H9 (cell line): ENCODE measurements around the gene ZMYND11. TPM values are rescaled to one million over a fixed set of nuclear protein-coding genes. Genes with fewer than 3 reads are reported as not detected.

Source experiments
- DNase-seq: peaks from one replicate; pipeline ENCODE4 v3.0.0-alpha.2; 2017
- H2AFZ ChIP-seq: one replicate; pipeline ENCODE4 v1.6.1; 2013; ENCODE audit warnings: mild to moderate bottlenecking, low read length, control low read depth, moderate library complexity
- H2AK5ac ChIP-seq: 2 replicates; pipeline ENCODE4 v1.6.1; 2013; ENCODE audit warnings: low read length, control low read depth, mixed read lengths; ENCODE audit not compliant: insufficient read length
- H2BK120ac ChIP-seq: one replicate; pipeline ENCODE4 v1.6.1; 2013; ENCODE audit warnings: low read depth, mild to moderate bottlenecking, low read length, control low read depth, inconsistent platforms; ENCODE audit not compliant: poor library complexity, severe bottlenecking
- H2BK12ac ChIP-seq: 2 replicates; pipeline ENCODE4 v1.6.1; 2013; ENCODE audit warnings: low read length, control low read depth, mixed read lengths, low read depth; ENCODE audit not compliant: insufficient read length
- H2BK15ac ChIP-seq: 2 replicates; pipeline ENCODE4 v1.6.1; 2013; ENCODE audit warnings: low read depth, low read length, control low read depth
- H2BK20ac ChIP-seq: one replicate; pipeline ENCODE4 v1.6.1; 2013; ENCODE audit warnings: low read depth, mild to moderate bottlenecking, low read length, control low read depth, inconsistent platforms; ENCODE audit not compliant: poor library complexity, severe bottlenecking
- H2BK5ac ChIP-seq: 2 replicates; pipeline ENCODE4 v1.6.1; 2013; ENCODE audit warnings: low read length, control low read depth, mixed read lengths; ENCODE audit not compliant: insufficient read length
- H3K14ac ChIP-seq: 2 replicates; pipeline ENCODE4 v1.6.1; 2013; ENCODE audit warnings: low read length, control low read depth; ENCODE audit not compliant: insufficient read depth
- H3K18ac ChIP-seq: 2 replicates; pipeline ENCODE4 v1.6.1; 2013; ENCODE audit warnings: low read depth, mild to moderate bottlenecking, mixed read lengths, low read length, control low read depth; ENCODE audit not compliant: insufficient read length
- H3K23ac ChIP-seq: 2 replicates; pipeline ENCODE4 v1.6.1; 2013; ENCODE audit warnings: low read length, control low read depth, mixed read lengths, low read depth; ENCODE audit not compliant: insufficient read length
- H3K23me2 ChIP-seq: 2 replicates; pipeline ENCODE4 v1.6.1; 2013; ENCODE audit warnings: low read depth, mild to moderate bottlenecking, mixed read lengths, low read length, control low read depth; ENCODE audit not compliant: insufficient read length, poor library complexity, severe bottlenecking
- H3K27ac ChIP-seq: 2 replicates; pipeline ENCODE4 v1.5.1; 2013; ENCODE audit warnings: low read length, control low read depth, mixed read lengths, low read depth; ENCODE audit not compliant: insufficient read length
- H3K27me3 ChIP-seq: 2 replicates; pipeline ENCODE4 v1.6.1; 2013; ENCODE audit warnings: low read length, control low read depth, inconsistent platforms; ENCODE audit not compliant: insufficient read depth
- H3K4ac ChIP-seq: 2 replicates; pipeline ENCODE4 v1.6.1; 2013; ENCODE audit warnings: low read depth, mild to moderate bottlenecking, control low read depth, inconsistent platforms, low read length, moderate library complexity
- H3K4me1 ChIP-seq: 2 replicates; pipeline ENCODE4 v1.6.1; 2013; ENCODE audit warnings: low read length, control low read depth, inconsistent platforms; ENCODE audit not compliant: insufficient read depth
- H3K4me2 ChIP-seq: 2 replicates; pipeline ENCODE4 v1.6.1; 2013; ENCODE audit warnings: low read length, control low read depth, mixed read lengths; ENCODE audit not compliant: insufficient read length, insufficient read depth
- H3K56ac ChIP-seq: 2 replicates; pipeline ENCODE4 v1.6.1; 2013; ENCODE audit warnings: low read depth, mild to moderate bottlenecking, mixed read lengths, low read length, control low read depth; ENCODE audit not compliant: insufficient read length
- H3K79me1 ChIP-seq: 2 replicates; pipeline ENCODE4 v1.6.1; 2013; ENCODE audit warnings: low read depth, mild to moderate bottlenecking, moderate library complexity, low read length, control low read depth, inconsistent platforms; ENCODE audit not compliant: insufficient read depth, poor library complexity, severe bottlenecking
- H3K79me2 ChIP-seq: 2 replicates; pipeline ENCODE4 v1.6.1; 2013; ENCODE audit warnings: low read length, control low read depth, inconsistent platforms; ENCODE audit not compliant: insufficient read depth
- H3K9ac ChIP-seq: 2 replicates; pipeline ENCODE4 v1.6.1; 2013; ENCODE audit warnings: low read length, control low read depth, mixed read lengths; ENCODE audit not compliant: insufficient read length; ENCODE audit errors: extremely low read depth
- H3K9me3 ChIP-seq: one replicate; pipeline ENCODE4 v1.6.1; 2013; ENCODE audit warnings: low read depth, low read length, inconsistent platforms; ENCODE audit not compliant: control insufficient read depth
- H3T11ph ChIP-seq: one replicate; pipeline ENCODE4 v1.6.1; 2013; ENCODE audit warnings: mild to moderate bottlenecking, low read length, control low read depth, inconsistent platforms
- H4K20me1 ChIP-seq: one replicate; pipeline ENCODE4 v1.6.1; 2013; ENCODE audit not compliant: control insufficient read depth, insufficient read length, insufficient read depth
- H4K5ac ChIP-seq: 2 replicates; pipeline ENCODE4 v1.6.1; 2013; ENCODE audit warnings: low read depth, mild to moderate bottlenecking, mixed read lengths, low read length, control low read depth; ENCODE audit not compliant: insufficient read length
- H4K8ac ChIP-seq: replicated peaks from 2 replicates; pipeline ENCODE4 v1.6.1; 2013; ENCODE audit warnings: low read length, control low read depth, mixed read lengths, low read depth; ENCODE audit not compliant: insufficient read length
- H4K91ac ChIP-seq: 2 replicates; pipeline ENCODE4 v1.6.1; 2013; ENCODE audit warnings: low read depth, mild to moderate bottlenecking, moderate library complexity, mixed read lengths, low read length, control low read depth; ENCODE audit not compliant: insufficient read length
- H3K27ac Mint-ChIP-seq, 3 experiments: 2 replicates in 2 of 3; 3 replicates in 1 of 3; pipeline ENCODE4 v1.8.0; 2020 to 2021; ENCODE audit warnings: mixed read lengths in 3 of 3, mild to moderate bottlenecking in 1 of 3, moderate library complexity in 1 of 3
- H3K27me3 Mint-ChIP-seq: 2 replicates; pipeline ENCODE4 v1.8.0; 2021; ENCODE audit warnings: low read depth, mild to moderate bottlenecking, moderate library complexity, mixed read lengths
- H3K36me3 Mint-ChIP-seq, 3 experiments: 2 replicates in 2 of 3; 3 replicates in 1 of 3; pipeline ENCODE4 v1.8.0; 2020 to 2021; ENCODE audit warnings: low read depth in 3 of 3, mixed read lengths in 3 of 3; ENCODE audit not compliant: insufficient read depth in 1 of 3
- H3K4me1 Mint-ChIP-seq, 2 experiments: 2 replicates each; pipeline ENCODE4 v1.8.0; 2020; ENCODE audit warnings: mixed read lengths in 2 of 2
- H3K4me3 Mint-ChIP-seq, 2 experiments: 2 replicates in 1 of 2; 3 replicates in 1 of 2; pipeline ENCODE4 v1.8.0; 2020 to 2021; ENCODE audit warnings: mild to moderate bottlenecking in 2 of 2, mixed read lengths in 2 of 2, moderate library complexity in 1 of 2
- H3K9me3 Mint-ChIP-seq, 2 experiments: 2 replicates in 1 of 2; 3 replicates in 1 of 2; pipeline ENCODE4 v1.8.0; 2020; ENCODE audit warnings: mild to moderate bottlenecking in 2 of 2, mixed read lengths in 2 of 2, moderate library complexity in 1 of 2
- WGBS: extraction: QIAGEN DNeasy Blood & Tissue Kit; methylation state at CpG from one replicate; pipeline ENCODE4 v1.1.7; 2013; ENCODE audit warnings: missing lambda C conversion rate, low lambda C conversion rate, mixed read lengths; ENCODE audit not compliant: insufficient read length; ENCODE audit errors: extremely low coverage; 5-methylcytosine and 5-hydroxymethylcytosine counted together
- total RNA-seq: library from RNA; stranded (reverse); gene quantifications from 2 replicates; pipeline ENCODE4 v1.2.1, GENCODE V29; 2021
- TF ChIP-seq, protein P1 (sequence below): fragments of 200-600 bp; sonication (generic); conservative IDR thresholded peaks from 3 replicates; pipeline ENCODE4 v1.8.0; 2021; ENCODE audit warnings: antibody characterized with exemption, mild to moderate bottlenecking

ZMYND11 gene
- total RNA-seq, 1 experiment from 2014 or later: 33.7 TPM

DNA sequence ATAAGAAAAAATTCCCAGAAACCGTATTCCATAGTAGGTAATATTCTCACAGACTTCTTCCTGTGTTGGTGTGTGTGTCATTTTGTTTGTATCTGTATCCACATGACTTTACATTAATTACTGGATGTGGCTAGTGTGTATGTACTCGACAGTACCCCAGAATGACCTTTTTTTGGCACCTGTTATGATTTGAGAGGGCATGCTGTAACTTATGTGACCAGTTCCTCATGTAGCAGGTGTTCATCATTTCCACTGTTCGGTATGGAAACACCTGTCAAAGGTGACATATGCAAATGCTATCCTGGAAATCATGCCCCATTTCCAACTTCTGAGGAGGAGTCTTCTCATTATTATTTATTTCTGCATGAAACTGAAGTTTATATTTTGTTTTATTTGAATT, 89.3 kb downstream of the ZMYND11 start:
- H3K9me3 ChIP-seq: no peaks in the 10 kb centered on the region

More for the DNA sequence above, 89.3 kb downstream of the ZMYND11 start:
- Histone ChIP-seq H2BK15ac (no peak overlapping the region), H2AFZ (no peak overlapping the region), H2AK5ac (no peak overlapping the region), H4K20me1 (no peaks in the 10 kb centered on the region), H3K23ac (no peak overlapping the region), H3K79me2 (no peaks in the 10 kb centered on the region), H3K14ac (no peak overlapping the region), H3K79me1 (no peaks in the 10 kb centered on the region), H3K18ac (no peak overlapping the region), H3K4me2 (no peak overlapping the region), H3K56ac (no peak overlapping the region), H2BK5ac (no peak overlapping the region), H4K5ac (no peak overlapping the region), H3K23me2 (no peaks in the 10 kb centered on the region), H4K91ac (no peak overlapping the region), H2BK20ac (no peak overlapping the region), H3K27me3 (no peaks in the 10 kb centered on the region), H2BK12ac (no peak overlapping the region), H4K8ac (no peak overlapping the region), H3K27ac (no peak overlapping the region), H3K4ac (no peak overlapping the region), H3K4me1 (no peaks in the 10 kb centered on the region), H3T11ph (no peak overlapping the region), H3K9ac (no peak overlapping the region), H2BK120ac (no peak overlapping the region)
- Mint-ChIP-seq H3K9me3 (no peaks in the 10 kb centered on the region), H3K27me3 (no peaks in the 10 kb centered on the region), H3K27ac (no peak overlapping the region), H3K36me3 (no peaks in the 10 kb centered on the region), H3K4me1 (no peaks in the 10 kb centered on the region), H3K4me3 (no peak overlapping the region)
- no peak for DNase-seq
- TF ChIP-seq, protein P1, sequence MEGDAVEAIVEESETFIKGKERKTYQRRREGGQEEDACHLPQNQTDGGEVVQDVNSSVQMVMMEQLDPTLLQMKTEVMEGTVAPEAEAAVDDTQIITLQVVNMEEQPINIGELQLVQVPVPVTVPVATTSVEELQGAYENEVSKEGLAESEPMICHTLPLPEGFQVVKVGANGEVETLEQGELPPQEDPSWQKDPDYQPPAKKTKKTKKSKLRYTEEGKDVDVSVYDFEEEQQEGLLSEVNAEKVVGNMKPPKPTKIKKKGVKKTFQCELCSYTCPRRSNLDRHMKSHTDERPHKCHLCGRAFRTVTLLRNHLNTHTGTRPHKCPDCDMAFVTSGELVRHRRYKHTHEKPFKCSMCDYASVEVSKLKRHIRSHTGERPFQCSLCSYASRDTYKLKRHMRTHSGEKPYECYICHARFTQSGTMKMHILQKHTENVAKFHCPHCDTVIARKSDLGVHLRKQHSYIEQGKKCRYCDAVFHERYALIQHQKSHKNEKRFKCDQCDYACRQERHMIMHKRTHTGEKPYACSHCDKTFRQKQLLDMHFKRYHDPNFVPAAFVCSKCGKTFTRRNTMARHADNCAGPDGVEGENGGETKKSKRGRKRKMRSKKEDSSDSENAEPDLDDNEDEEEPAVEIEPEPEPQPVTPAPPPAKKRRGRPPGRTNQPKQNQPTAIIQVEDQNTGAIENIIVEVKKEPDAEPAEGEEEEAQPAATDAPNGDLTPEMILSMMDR: no peak
- no CpG with 5 or more reads among the region's 3 CpGs for WGBS
